Neuronal stem cell (in vitro differentiated cells): ENCODE results near the gene SLK.
A peak's percentile ranks its signal among the peaks of the same experiment; 100 is the strongest.

Source experiments
- DNase-seq: peaks from one replicate; pipeline ENCODE4 v3.0.0-alpha.2; 2013; ENCODE audit warnings: low spot score
- H2AFZ ChIP-seq: one replicate; pipeline ENCODE4 v1.6.1; 2013; ENCODE audit warnings: mild to moderate bottlenecking, low read length, inconsistent platforms
- H2AK5ac ChIP-seq: 2 replicates; pipeline ENCODE4 v1.6.1; 2013; ENCODE audit warnings: low read depth, mild to moderate bottlenecking, inconsistent platforms, low read length, moderate library complexity, mixed read lengths
- H2BK120ac ChIP-seq: 2 replicates; pipeline ENCODE4 v1.6.1; 2013; ENCODE audit warnings: low read depth, mild to moderate bottlenecking, inconsistent platforms, low read length, moderate library complexity, mixed read lengths
- H2BK12ac ChIP-seq: one replicate; pipeline ENCODE4 v1.6.1; 2013; ENCODE audit warnings: low read length, inconsistent platforms
- H2BK15ac ChIP-seq: 2 replicates; pipeline ENCODE4 v1.6.1; 2013; ENCODE audit warnings: mild to moderate bottlenecking, low read length, inconsistent platforms, mixed read lengths
- H2BK5ac ChIP-seq: one replicate; pipeline ENCODE4 v1.6.1; 2013; ENCODE audit warnings: inconsistent platforms, mild to moderate bottlenecking, low read length, moderate library complexity
- H3K14ac ChIP-seq: one replicate; pipeline ENCODE4 v1.6.1; 2013; ENCODE audit warnings: low read length, inconsistent platforms
- H3K18ac ChIP-seq: 2 replicates; pipeline ENCODE4 v1.6.1; 2013; ENCODE audit warnings: low read length, inconsistent platforms
- H3K23ac ChIP-seq: 2 replicates; pipeline ENCODE4 v1.6.1; 2013; ENCODE audit warnings: low read depth, mild to moderate bottlenecking, mixed read lengths, low read length, inconsistent platforms; ENCODE audit not compliant: poor library complexity
- H3K27ac ChIP-seq: replicated peaks from 3 replicates; pipeline ENCODE4 v1.5.1; 2013; ENCODE audit warnings: low read length, inconsistent platforms
- H3K27me3 ChIP-seq, 3 experiments: 2 replicates each; pipeline ENCODE4 v1.6.1; 2013; ENCODE audit warnings: low read length in 3 of 3, mild to moderate bottlenecking in 2 of 3, inconsistent platforms in 1 of 3, low read depth in 1 of 3, mixed read lengths in 1 of 3, moderate library complexity in 1 of 3; ENCODE audit not compliant: control insufficient read depth in 3 of 3, insufficient read depth in 3 of 3
- H3K36me3 ChIP-seq, 2 donors: replicated peaks in 1 of 2; 2 replicates each; pipeline ENCODE4 v1.6.1; 2013; ENCODE audit warnings: low read length in 2 of 2; ENCODE audit not compliant: control insufficient read depth in 2 of 2, insufficient read depth in 2 of 2
- H3K4ac ChIP-seq: 2 replicates; pipeline ENCODE4 v1.6.1; 2013; ENCODE audit warnings: inconsistent platforms, mild to moderate bottlenecking, low read length, moderate library complexity
- H3K4me1 ChIP-seq, 2 donors: 1 replicate in 1 of 2; 2 replicates in 1 of 2; pipeline ENCODE4 v1.6.1; 2013; ENCODE audit warnings: low read length in 2 of 2, low read depth in 1 of 2; ENCODE audit not compliant: control insufficient read depth in 2 of 2, insufficient read depth in 1 of 2
- H3K4me2 ChIP-seq: one replicate; pipeline ENCODE4 v1.6.1; 2013; ENCODE audit warnings: mild to moderate bottlenecking, low read length, inconsistent platforms; ENCODE audit not compliant: insufficient read depth, poor library complexity, severe bottlenecking
- H3K4me3 ChIP-seq, 2 donors: 2 replicates each; pipeline ENCODE4 v1.5.1; 2013; ENCODE audit warnings: low read length in 2 of 2, mild to moderate bottlenecking in 2 of 2, inconsistent platforms in 1 of 2, moderate library complexity in 1 of 2
- H3K79me1 ChIP-seq: one replicate; pipeline ENCODE4 v1.6.1; 2013; ENCODE audit warnings: low read depth, mild to moderate bottlenecking, inconsistent platforms, low read length, moderate library complexity
- H3K9ac ChIP-seq: one replicate; pipeline ENCODE4 v1.6.1; 2013; ENCODE audit warnings: mild to moderate bottlenecking, low read depth, low read length, inconsistent platforms; ENCODE audit not compliant: poor library complexity
- H3K9me3 ChIP-seq, 2 donors: replicated peaks in 1 of 2; 2 replicates each; pipeline versions ENCODE3 to v1.6.1; 2013; ENCODE audit warnings: low read length in 2 of 2, mild to moderate bottlenecking in 2 of 2, inconsistent platforms in 1 of 2, low read depth in 1 of 2, mixed read lengths in 1 of 2, moderate library complexity in 1 of 2; ENCODE audit not compliant: control insufficient read depth in 2 of 2, insufficient read depth in 1 of 2
- H4K8ac ChIP-seq: one replicate; pipeline ENCODE4 v1.6.1; 2013; ENCODE audit warnings: low read depth, mild to moderate bottlenecking, inconsistent platforms, low read length, moderate library complexity
- H4K91ac ChIP-seq: one replicate; pipeline ENCODE4 v1.6.1; 2013; ENCODE audit warnings: low read length, low read depth, mild to moderate bottlenecking, inconsistent platforms; ENCODE audit not compliant: poor library complexity
- WGBS, 2 donors: extraction: QIAGEN DNeasy Blood & Tissue Kit; methylation state at CpG; one replicate each; pipeline ENCODE4 v1.1.7; 2013; ENCODE audit warnings: missing lambda C conversion rate in 2 of 2, mixed read lengths in 1 of 2; ENCODE audit not compliant: insufficient read length in 2 of 2, insufficient replicate concordance in 1 of 2; ENCODE audit errors: extremely low coverage in 2 of 2; 5-methylcytosine and 5-hydroxymethylcytosine counted together

The SLK gene

GRCh38 chr10:103947799-103948516 is 19.0 kb upstream of the SLK start:
- no peaks in the 10 kb centered on the region for H3K36me3 ChIP-seq
- H2AK5ac ChIP-seq: no peak overlapping the region
- no peak overlapping the region for H3K27ac ChIP-seq
- no peak overlapping the region for H3K4me2 ChIP-seq
- no peaks in the 10 kb centered on the region for H3K79me1 ChIP-seq
- H3K18ac ChIP-seq: no peak overlapping the region
- H2BK5ac ChIP-seq: no peak overlapping the region
- no peak overlapping the region for H4K91ac ChIP-seq
- no peak overlapping the region for H3K4ac ChIP-seq
- no peak overlapping the region for H4K8ac ChIP-seq
- DNase-seq: no peak
- no peak overlapping the region for H2BK120ac ChIP-seq
- WGBS, 2 donors: no CpG with 5 or more reads among the region's 3 CpGs
- no peak overlapping the region for H3K4me3 ChIP-seq
- H2AFZ ChIP-seq: no peak overlapping the region
- no peak overlapping the region for H3K9ac ChIP-seq
- no peak overlapping the region for H2BK15ac ChIP-seq
- no peak overlapping the region for H2BK12ac ChIP-seq
- no peak overlapping the region for H3K23ac ChIP-seq
- no peaks in the 10 kb centered on the region for H3K9me3 ChIP-seq
- H3K27me3 ChIP-seq: peaks cover 0 to 5% (median 0%) of the 10 kb centered on the region in 3 experiments
- H3K4me1 ChIP-seq: peaks cover 0 to 2% of the 10 kb centered on the region in 2 donors
- no peak overlapping the region for H3K14ac ChIP-seq

- no peak overlapping the region for H4K91ac ChIP-seq
These were observed 17.2 kb upstream of the SLK start for GRCh38 chr10:103949728-103950127.

GRCh38 chr10:103951183-103951582 is 15.8 kb upstream of the SLK start:
- Histone ChIP-seq H2BK120ac (no peak overlapping the region), H3K4ac (no peak overlapping the region), H3K27ac (no peak overlapping the region), H2AK5ac (no peak overlapping the region), H3K79me1 (no peaks in the 10 kb centered on the region), H3K9ac (no peak overlapping the region), H3K4me1 (peaks cover 0 to 2% of the 10 kb centered on the region in 2 donors), H2BK12ac (no peak overlapping the region), H3K36me3 (no peaks in the 10 kb centered on the region), H3K18ac (no peak overlapping the region), H2BK15ac (no peak overlapping the region), H3K9me3 (no peaks in the 10 kb centered on the region), H2BK5ac (no peak overlapping the region), H4K91ac (no peak overlapping the region), H3K23ac (no peak overlapping the region), H3K14ac (no peak overlapping the region), H3K4me2 (no peak overlapping the region), H3K4me3 (no peak overlapping the region), H3K27me3 (peaks cover 0 to 5% (median 0%) of the 10 kb centered on the region in 3 experiments), H4K8ac (no peak overlapping the region), H2AFZ (peak overlapping the region; percentile 60)
- no CpG with 5 or more reads among the region's 2 CpGs for WGBS, 2 donors
- DNase-seq: no peak

More at GRCh38 chr10:103949728-103950127, 17.2 kb upstream of the SLK start:
- DNase-seq: no peak
- Histone ChIP-seq H3K9ac (no peak overlapping the region), H3K4ac (no peak overlapping the region), H3K14ac (no peak overlapping the region), H3K4me1 (peaks cover 0 to 2% of the 10 kb centered on the region in 2 donors), H3K4me2 (no peak overlapping the region), H3K79me1 (no peaks in the 10 kb centered on the region), H2BK120ac (no peak overlapping the region), H3K9me3 (no peaks in the 10 kb centered on the region), H3K36me3 (no peaks in the 10 kb centered on the region), H3K23ac (no peak overlapping the region), H2AK5ac (no peak overlapping the region), H3K27ac (no peak overlapping the region), H2AFZ (no peak overlapping the region), H2BK5ac (no peak overlapping the region), H4K8ac (no peak overlapping the region), H3K18ac (no peak overlapping the region), H2BK15ac (no peak overlapping the region), H2BK12ac (no peak overlapping the region), H3K4me3 (no peak overlapping the region), H3K27me3 (peaks cover 0 to 5% (median 0%) of the 10 kb centered on the region in 3 experiments)
- WGBS, 2 donors: no CpG with 5 or more reads among the region's 4 CpGs

- no peak overlapping the region for H3K23ac ChIP-seq
- no peak overlapping the region for H2BK15ac ChIP-seq
- H4K91ac ChIP-seq: no peak overlapping the region
- peaks cover 0 to under 1% (median 0%) of the 10 kb centered on the region in 3 experiments for H3K27me3 ChIP-seq
- no peaks in the 10 kb centered on the region for H3K79me1 ChIP-seq
- no peak overlapping the region for H2BK5ac ChIP-seq
- no peak overlapping the region for H4K8ac ChIP-seq
- no peak for DNase-seq
- no peak overlapping the region for H2AK5ac ChIP-seq
- no peaks in the 10 kb centered on the region for H3K36me3 ChIP-seq
- no peaks in the 10 kb centered on the region for H3K9me3 ChIP-seq
- WGBS, 2 donors: no CpG with 5 or more reads among the region's 4 CpGs
- no peak overlapping the region for H2BK12ac ChIP-seq
- H2BK120ac ChIP-seq: no peak overlapping the region
- H3K4me2 ChIP-seq: no peak overlapping the region
- no peak overlapping the region for H3K9ac ChIP-seq
- H3K4me1 ChIP-seq: peaks cover 2 to 3% of the 10 kb centered on the region in 2 donors
- no peak overlapping the region for H3K4me3 ChIP-seq
- no peak overlapping the region for H3K27ac ChIP-seq
- no peak overlapping the region for H3K14ac ChIP-seq
- H2AFZ ChIP-seq: peak overlapping the region; percentile 83
- no peak overlapping the region for H3K4ac ChIP-seq
- no peak overlapping the region for H3K18ac ChIP-seq
These were observed 15.0 kb upstream of the SLK start for GRCh38 chr10:103951942-103952341.
